ENCODE results near the gene GLA. TPM values are rescaled to one million over a fixed set of nuclear protein-coding genes. Genes with fewer than 3 reads are reported as not detected.

Gene GLA
- total and polyA plus RNA-seq, 9 of the 15 experiments (the other 6 are each of a cell fraction or from before 2014, with no cell fraction given) = 41.7 to 146 (median 73.8) TPM

DNA sequence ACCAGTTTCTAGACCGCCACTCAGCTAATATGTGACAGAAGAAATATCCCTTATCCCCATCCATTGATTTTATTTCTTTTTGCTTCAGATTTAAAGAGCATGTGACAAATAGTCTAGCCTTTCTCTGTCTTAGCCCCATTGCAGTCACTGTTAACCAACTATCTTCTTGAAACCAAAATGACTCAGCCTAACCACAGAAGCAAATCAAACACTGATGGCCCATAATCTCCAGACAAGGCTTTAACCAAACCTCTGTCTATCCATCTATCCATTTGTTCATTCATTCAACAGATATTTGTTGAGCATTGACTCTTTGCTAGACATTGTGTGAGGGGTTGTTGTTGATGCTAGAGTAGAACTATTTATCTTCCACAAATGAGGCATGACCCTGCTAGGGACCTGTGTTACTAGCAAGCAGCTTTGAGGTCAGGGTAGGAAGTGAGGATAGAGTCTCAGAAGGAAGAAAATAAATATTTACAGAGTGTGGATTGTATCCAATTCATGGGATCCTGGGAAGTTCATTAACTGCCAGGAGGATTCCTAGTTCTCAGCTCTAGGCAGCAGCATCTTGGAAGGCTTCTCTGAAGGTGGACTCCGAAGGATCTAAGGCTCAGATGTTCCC is 22.8 kb upstream of the GLA start:
- Histone ChIP-seq H4K20me1 (replicated peaks; ENCODE audit: control insufficient read depth, insufficient read depth, low read length) (no peaks in the 10 kb centered on the region), H3K27ac (ENCODE audit: extremely low read depth, low read depth, low read length) (no peak overlapping the region), H3K27me3 (ENCODE audit: control insufficient read depth in 2 of 2, insufficient read depth in 2 of 2, low read length in 2 of 2) (no peaks in the 10 kb centered on the region), H3K4me1 (replicated peaks in 1 of 2; ENCODE audit: control insufficient read depth in 2 of 2, insufficient read depth in 2 of 2, low read length in 2 of 2) (no peaks in the 10 kb centered on the region), H3K9me3 (replicated peaks; ENCODE audit: control insufficient read depth, insufficient read depth, low read depth, low read length) (no peaks in the 10 kb centered on the region; the same call in 1 of the 2 replicates), H3K4me3 (no peak overlapping the region), H3K79me2 (ENCODE audit: control insufficient read depth, insufficient read depth, low read length) (no peaks in the 10 kb centered on the region), H3K9ac (ENCODE audit: insufficient read depth in 1 of 2, low read depth in 2 of 2, low read length in 2 of 2) (no peak overlapping the region), H3K9me1 (ENCODE audit: control insufficient read depth, insufficient read depth, low read length) (no peaks in the 10 kb centered on the region), H3K4me2 (ENCODE audit: insufficient read depth, low read length) (no peak overlapping the region), H3K36me3 (ENCODE audit: control insufficient read depth, insufficient read depth, low read length) (no peaks in the 10 kb centered on the region), H2AFZ (ENCODE audit: low read depth, low read length) (no peak overlapping the region)
- 0% methylated on average over 2 of the region's 2 CpGs for WGBS (ENCODE audit: insufficient coverage, low coverage, missing lambda C conversion rate)
- no TSS peak for BruUV-seq (replicated peaks)
- in situ Hi-C loops (cut with MboI) (no loop called here), intact Hi-C loops (cut with micrococcal nuclease) (no loop called here)
- no peak for DNase-seq (ENCODE audit: extremely low read depth in 1 of 4, low spot score in 3 of 4)
- CTCF ChIA-PET (ENCODE audit: low intra/inter-chr PET ratio) = no interaction called here
- POLR2A ChIA-PET = no interaction called here
- no peak for FAIRE-seq
- no peak for TF ChIP-seq ZFP1 (CRISPR knock-in tag; IDR thresholded peaks at IDR 0.05)
- TF ChIP-seq, protein P1, sequence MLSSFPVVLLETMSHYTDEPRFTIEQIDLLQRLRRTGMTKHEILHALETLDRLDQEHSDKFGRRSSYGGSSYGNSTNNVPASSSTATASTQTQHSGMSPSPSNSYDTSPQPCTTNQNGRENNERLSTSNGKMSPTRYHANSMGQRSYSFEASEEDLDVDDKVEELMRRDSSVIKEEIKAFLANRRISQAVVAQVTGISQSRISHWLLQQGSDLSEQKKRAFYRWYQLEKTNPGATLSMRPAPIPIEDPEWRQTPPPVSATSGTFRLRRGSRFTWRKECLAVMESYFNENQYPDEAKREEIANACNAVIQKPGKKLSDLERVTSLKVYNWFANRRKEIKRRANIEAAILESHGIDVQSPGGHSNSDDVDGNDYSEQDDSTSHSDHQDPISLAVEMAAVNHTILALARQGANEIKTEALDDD (IDR thresholded peaks at IDR 0.05) = peak; percentile 33; the same call in 1 of the 2 replicates
- TF ChIP-seq MTF1 (CRISPR knock-in tag; IDR thresholded peaks at IDR 0.05; ENCODE audit: borderline replicate concordance) = no peak
- TF ChIP-seq E2F8 (IDR thresholded peaks at IDR 0.05; ENCODE audit: low read depth, partially characterized antibody) = no peak
- TF ChIP-seq CBFA2T3 (IDR thresholded peaks at IDR 0.05) = peak; percentile 23; the same call in 1 of the 2 replicates
- no peak for ATAC-seq

Data from K562 (cell line).